Activated CD8-positive, alpha-beta memory T cell treated with anti-CD3 and anti-CD28 coated beads for 1 hour (primary cell): Measurements from ENCODE around the gene ANGEL2.
"Not testable (repeated sequence)": the region's sequence is repeated elsewhere in the genome, so short reads cannot be mapped to it uniquely, and the experiment has no call there.

Experiments used
- DNase-seq, 2 donors: peaks; one replicate each; pipeline ENCODE4 v3.0.0-alpha.2; 2020; ENCODE audit warnings: low read depth in 1 of 2; ENCODE audit errors: extremely low read depth in 1 of 2

The ANGEL2 gene

DNA sequence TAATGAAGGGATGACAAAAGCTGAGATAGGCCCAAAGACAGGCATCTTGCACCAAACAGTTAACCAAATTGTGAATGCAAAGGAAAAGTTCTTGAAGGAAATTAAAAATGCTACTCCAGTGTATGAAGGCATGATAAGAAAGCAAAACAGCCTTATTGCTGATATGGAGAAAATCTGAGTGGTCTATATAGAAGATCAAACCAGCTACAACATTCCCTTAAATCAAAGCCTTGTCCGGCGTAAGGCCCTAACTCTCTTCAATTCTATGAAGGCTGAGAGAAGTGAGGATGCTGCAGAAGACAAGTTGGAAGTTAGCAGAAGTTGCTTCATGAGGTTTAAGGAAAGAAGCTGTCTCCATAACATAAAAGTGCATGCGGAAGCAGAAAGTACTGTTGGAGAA lies 4.3 kb upstream of the ANGEL2 start:
- no peak for DNase-seq

DNA sequence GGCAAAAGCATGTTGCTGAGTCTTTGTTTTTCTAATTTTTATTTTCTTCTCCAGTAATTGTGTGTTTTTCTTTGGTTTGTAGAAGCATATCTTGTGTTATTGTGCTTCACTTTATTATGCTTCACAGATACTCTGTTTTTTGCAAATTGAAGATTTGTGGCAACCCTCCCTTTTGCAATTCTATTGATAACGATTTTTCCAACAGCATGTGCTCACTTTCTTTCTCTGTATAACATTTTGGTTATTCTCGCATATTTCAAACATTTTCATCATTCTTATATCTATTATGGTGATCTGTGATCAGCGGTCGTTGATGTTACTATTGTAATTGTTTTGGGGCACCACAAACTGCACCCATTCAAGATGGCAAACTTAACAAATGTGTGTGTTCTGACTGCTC lies 3.8 kb upstream of the ANGEL2 start:
- DNase-seq: no peak

DNA sequence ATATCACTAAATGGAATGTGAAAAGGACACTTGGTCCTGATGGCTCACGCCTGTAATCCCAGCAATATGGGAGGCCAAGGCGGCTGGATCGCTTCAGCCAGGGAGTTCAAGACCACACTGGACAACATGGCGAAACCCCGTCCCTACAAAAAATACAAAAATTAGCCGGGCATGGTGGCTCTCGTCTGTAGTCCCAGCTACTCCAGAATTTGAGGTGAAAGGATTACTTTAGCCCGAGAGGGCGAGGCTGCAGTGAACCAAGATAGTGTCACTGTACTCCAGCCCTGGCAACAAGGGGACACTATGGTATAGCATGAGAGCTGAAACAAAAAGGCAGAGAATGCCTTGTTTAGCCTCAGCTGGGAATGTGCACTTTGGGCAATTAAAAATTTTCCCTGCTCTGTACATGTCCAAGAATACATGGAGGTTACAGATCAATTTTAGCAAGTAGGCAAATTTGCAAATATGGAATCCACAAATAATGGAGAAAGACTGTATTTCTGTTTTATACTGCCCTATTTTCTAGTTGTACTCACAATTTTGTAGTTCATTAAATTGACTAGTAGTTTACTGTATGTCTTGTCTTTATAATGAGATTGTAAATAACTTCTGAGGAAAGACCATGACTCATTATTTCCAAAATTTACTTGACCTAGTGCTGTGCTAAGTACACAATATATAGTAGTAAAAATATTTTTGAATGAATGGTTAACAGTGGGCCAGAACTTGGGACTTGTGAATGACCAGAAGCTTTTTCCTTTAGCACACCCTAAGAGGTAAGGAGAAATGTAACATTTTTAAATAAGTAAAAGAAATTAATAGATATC lies 2.0 kb upstream of the ANGEL2 start:
- DNase-seq: no peak

DNA sequence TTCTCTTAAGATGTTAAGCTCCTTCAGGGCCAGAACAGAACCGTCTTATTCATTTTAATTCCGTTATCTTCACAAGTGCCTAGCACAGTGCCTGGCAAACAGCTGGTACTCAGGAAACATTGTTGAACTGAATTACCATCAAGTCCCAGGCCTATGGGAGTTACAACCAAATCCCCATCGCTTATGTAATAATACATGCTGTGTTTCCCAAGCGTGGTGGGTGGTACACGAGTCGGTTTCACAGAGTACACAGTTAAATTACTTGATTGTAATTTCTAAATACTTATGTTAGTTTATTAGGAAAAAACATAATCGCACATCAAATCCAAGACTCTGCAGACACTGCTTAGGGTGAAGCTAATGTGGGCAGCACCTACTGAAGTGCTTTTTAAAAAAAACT lies 1.0 kb downstream of the ANGEL2 start:
- no peak for DNase-seq

DNA sequence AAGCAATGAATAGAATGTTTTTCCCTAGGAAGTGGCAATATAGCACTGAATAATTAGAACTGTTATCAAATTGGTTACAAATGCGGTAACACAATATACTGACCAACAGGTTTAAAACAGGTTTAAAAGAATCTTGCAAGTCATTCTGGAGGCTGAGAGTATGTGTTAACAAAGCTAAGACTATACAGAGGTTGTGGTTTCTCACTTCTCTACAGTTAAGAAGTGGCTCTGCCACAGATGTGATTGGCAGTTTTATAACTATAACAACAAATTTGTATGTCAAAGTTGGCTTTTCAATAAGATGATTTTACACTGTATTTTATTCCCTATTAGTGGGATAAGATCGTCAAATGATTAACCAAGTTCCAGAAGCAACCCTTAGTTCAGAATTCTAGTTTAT lies 7.1 kb downstream of the ANGEL2 start:
- no peak for DNase-seq

DNA sequence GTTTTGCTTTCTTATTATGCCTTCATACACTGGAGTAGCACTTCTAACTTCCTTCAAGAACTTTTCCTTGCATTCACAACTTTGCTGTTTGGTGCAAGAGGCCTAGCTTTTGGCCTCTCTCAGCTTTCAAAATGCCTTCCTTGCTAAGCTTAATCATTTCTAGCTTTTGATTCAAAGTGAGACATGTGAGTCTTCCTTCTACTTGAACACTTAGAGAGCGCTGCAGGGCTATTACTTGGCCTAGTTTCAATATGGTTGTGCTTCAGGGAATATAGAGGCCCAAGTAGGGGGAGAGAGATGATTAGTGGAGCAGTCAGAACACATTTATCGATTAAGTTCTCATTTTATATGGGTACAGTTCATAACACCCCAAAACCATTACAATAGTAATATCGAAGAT lies 12.4 kb downstream of the ANGEL2 start:
- no peak for DNase-seq

DNA sequence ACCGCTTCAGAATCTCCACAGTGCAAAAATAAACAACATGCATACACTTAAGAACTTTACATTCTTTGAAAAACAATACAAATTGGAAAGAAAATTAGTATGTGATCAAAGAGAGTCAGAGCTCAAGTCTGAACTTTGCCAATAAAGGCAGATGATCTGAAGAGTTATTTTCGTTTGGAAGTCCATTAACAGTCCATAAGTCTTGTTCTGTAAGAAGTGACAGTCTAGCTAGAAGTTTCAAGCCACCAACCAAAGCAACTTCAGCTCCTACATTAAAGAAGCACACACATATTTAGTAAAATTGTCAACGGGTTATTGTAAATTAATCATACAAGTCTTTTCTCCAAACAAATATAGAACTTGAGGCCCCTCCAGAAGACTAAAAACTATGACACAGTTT lies 20.7 kb downstream of the ANGEL2 start:
- no peak for DNase-seq

DNA sequence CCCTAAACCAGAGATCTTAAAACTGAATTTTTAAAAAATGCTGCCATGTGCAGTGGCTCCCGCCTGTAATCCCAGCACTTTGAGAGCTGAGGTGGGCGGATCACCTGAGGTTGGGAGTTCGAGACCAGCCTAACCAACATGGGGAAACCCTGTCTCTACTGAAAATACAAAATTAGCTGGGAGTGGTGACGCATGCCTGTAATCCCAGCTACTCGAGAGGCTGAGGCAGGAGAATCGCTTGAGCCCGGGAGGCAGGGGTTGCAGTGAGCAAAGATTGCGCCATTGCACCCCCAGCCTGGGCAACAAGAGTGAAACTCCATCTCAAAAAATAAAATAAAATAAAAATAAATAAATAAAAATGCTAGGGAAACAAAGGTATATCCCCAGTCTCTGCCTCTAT lies 21.7 kb downstream of the ANGEL2 start:
- not testable (repeated sequence) for DNase-seq

DNA sequence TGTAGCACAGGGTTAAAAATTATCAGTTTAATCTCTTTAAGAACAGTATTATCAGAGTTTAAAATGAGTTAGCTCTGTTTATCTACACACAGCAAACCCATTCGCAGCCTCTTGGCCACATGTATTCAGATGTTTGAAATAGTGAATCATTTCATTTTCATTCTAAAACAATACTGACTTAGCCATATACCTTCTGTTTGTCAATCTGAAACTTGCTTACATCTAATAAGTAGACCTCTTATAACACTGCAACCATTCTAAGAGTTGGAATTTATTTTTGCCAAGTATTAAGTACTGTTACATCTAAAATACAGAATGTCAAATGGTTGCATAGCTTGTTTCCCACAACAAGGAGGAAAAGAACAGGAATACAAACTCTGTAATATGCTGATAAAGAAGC lies 25.4 kb downstream of the ANGEL2 start:
- no peak for DNase-seq

DNA sequence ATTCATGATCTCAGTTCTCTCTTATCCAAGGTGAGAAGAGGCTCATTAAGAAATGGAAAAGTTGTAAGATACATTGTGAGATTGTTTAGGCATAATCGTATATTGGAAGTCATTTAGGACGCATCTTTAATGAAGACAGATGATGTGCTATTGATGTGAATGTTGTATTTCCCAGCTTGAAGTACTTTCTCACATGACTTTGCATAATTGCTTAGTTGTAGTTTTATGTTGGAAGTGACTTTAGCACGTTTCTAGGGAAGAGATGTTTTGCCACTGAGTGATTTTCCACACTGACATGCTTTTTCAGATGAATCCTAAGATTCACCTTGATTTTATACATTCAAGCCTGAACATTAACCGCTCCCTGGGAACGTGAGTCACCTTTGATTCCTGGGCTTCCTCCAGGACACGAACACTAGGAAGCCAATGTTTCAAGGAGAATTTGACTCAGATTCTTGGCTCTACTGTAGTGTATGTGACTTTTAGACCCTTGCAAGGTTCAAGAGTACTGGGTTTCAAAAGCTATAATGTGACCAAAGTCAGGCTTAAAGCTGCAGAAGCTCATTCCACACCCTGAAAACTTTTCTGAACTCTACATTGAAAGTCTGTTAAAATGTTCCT lies 27.9 kb downstream of the ANGEL2 start:
- no peak for DNase-seq

DNA sequence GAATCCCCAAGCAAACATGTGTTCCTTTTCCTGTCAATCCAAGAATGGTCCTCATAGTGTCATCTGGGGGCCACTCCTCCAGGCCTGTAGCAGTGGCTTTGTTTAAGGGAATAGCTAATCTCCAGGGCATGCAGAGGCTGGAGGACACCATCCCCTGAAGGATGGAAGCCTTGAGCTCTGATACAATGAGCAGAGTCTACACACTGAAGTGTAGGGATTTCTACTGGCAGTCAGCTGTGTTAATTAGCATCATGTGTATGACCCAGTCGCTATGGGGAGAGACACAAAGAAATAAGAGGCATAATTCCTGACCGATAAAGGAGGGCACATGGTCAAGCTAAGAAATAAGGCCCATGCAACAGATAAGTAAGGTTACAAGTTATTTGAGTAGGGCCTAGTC lies 29.1 kb downstream of the ANGEL2 start:
- DNase-seq: no peak

DNA sequence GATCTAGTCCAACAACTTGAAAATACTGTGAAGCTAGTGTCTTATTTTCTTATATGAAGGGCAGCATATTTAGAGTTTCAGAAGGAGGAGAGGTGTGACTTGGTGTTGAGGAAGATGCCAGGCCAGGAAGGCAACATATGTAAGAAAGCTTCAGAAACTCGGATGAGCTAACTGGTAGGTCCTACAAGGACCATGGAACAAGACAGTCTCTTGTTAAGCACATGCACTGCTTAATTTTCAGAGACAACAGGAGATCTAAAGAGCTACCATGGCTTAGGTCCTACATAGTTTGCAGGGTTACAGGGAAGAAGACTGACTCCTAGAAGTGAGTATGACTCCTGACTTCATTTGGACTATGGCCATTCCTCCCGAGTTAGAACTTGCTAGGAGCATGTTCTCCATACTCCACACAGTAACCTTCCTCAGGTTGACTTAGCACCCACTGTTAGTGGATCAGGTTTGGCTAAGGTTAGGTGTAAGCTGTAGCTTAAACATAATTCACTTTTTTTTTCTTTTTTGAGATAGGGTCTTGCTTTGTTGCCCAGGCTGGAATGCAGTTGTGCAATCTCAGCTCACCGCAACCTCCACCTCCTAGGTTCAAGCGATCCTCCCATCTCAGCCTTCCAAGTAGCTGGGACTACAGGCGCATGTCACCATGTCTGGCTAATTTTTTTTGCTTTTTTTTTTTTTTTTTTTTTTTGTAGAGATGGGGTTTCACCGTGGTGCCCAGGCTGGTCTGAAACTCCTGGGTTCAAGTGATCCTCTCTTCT lies 31.0 kb downstream of the ANGEL2 start:
- no peak for DNase-seq

DNA sequence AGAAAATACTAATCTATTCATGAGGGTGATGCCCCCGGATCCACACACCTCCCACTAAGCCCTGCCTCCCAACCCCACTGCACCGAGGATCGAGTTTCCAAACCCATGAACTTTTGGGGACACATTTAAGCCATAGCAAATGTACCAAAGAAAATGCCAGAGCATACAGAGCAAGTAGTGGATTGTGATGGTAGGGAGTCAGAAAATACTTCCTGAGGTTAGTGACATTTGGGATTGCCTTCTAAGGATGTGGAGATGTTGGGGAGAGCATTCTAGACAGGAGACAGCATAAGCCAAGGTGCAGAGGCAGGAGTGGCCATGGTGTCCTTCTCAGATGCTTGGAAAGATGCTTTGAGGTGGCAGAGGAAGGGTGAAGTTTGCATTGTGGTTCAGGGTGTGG lies 32.2 kb downstream of the ANGEL2 start:
- no peak for DNase-seq

DNA sequence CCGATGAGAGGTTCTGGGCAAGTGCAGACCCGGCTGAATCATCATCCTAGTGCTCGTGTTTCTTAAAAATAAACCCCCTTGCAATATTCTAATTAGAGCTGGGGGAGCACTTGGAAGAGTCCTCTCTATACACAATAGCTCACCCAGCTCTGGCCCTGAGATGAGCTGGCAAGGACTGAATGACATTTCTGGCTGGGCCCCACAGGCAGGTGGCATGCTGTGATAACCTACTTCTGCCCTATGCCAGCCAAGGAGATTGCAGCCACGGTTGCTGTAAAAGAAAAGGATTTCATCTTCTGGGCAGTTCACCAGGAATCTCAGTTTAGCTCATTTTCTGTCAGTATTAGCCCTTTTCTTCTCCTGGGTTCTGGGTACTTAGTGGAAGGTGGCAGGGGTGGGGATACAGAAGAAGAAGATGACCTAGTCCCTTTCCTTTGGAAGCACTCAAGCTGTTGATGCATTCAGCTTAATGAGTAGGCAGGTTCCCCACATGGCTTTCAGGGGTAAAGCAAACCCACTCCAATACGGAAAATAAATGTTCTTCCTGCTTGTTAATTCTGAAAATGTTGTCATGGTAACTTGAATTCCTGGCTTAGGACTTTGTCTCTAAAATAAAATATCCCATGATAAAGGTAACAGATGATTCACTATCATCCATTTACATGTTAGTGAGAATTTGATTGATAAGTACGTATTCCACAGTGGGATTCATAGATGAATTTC lies 33.1 kb downstream of the ANGEL2 start:
- no peak for DNase-seq

DNA sequence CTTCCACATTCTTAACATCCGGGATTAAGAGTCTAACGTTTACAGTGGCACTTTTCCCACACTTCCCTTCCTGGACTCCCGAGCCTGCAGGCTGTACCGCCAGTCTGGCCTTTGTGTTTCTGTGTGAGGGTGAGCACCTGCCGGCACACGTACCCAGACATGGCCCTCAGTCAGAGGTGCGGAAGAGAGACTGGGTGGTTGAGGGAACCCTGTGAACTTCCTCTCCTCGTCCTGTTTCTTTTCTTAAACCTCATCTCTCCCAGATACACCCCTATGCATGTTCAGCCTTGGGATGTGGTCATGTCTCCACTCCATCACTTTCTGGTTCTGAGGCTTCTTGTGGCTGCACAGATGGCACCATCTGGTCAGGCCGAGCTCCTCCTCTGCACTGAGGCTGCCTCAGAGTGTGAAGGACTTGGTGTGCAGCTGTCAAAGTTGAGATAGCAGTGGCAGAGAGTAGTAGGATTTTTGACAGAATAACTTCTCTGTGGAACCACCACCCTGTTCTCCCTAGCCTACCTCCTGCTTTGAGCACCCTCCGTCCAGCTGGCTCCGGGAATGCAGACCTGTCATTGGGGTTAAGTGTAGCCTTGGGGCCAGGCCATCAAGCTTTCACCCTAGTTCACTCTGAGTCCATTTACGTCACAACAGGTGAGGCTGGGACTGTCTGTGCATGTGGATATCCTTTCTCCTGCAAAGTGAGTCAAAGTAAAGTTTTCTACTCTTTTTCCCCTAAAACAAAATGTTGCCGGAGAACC lies 33.9 kb downstream of the ANGEL2 start:
- no peak for DNase-seq

DNA sequence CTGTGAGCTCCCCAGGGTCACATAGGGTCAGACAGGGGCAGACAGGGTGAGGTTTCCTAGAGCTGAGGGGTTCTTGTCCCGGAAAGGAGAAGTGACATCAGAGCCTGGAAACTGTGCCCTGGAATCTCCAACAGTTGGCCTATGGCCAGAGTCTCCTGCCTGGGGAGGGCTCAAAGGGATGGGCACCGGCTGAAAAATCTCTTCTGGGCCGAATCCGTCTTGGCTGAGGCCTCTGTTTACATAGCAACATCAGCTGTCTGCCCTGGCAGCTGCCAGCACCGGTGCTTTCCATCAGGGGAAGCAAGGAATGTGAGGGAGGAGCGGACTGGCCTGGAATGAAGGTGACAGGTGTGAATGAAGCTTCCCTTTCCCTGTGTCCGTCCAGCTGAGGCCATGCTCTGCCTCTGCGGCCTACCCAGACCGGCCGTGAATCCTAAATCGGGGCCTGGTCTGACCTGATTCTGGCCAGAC lies 34.6 kb downstream of the ANGEL2 start:
- no peak for DNase-seq

DNA sequence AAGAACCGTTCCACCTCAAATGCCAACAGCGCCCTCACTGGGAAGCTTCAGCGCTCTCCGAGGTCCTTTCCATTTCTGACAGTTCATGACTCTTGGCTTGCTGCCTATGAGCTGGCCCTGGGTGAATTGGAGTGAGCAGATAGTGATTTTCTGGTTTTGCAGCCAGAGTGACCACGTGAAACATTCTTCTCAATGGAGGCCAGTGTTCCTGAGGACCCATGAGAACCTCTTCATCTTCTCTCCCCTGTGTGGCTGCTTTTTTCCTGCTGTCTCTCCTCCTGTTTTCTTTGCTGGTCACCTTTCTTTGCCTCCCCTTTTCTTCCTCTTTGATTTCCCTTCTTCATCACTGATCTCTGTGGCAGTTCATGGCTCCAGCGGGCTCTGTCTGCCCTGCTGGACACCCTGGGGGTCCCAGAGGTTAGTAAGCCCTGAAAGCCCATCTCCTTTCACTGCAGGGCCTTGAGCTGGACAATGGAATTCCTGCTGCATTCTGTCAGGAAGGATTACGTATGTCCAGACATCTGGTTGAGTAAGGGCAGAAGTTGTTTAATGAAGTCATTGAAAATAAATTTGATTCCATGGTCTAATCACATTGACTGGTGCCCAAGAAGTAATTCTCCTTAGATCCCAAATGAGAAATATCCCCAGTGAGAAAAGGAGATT lies 35.4 kb downstream of the ANGEL2 start:
- no peak for DNase-seq

DNA sequence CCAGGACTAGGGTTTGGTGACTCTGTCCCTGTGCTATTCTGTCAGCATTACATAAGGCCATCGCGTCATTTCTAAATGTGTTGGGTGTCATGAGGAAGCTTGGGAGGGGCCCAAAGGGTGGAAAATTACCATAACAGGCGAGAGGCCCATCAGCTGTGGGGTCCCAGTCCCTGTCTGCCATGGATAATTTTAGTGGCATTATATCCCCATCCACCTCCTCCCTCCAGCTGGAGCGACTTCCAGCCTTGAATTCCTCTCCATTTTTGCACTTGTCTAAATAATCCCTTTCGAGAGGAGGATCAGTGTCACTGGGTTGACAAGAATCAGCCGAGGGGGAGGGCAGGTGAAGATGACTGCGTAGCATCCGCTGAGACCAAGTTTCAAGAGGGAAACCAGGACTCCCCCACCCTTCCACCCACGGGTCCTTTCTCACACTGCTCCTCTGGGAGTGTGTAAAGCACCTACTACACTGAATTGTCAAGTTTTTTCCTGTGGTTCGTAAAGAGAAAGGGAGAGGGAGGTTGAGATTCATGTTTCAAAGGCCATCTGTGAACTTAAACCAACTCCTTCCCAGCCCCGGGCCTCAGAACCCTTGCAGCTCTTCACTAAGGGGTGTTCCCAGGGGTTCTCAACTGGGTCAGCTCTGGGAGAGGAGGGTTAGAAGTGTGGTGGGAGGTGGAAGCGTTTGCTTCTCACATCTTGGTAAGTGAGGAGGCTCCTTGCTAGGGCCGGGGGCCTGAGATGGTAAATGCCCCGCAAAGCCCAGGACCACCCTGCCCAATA lies 36.1 kb downstream of the ANGEL2 start:
- DNase-seq: no peak
